HepG2 (cell line): ENCODE measurements around the gene P2RX6. TPM values are rescaled to one million over a fixed set of nuclear protein-coding genes. Genes with fewer than 3 reads are reported as not detected.

Experiments
- ATAC-seq: fragments of 200-7000 bp; cut with Tn5 transposase; 3 replicates; pipeline ENCODE4 v1.9.1; 2020; ENCODE audit warnings: mild to moderate bottlenecking, moderate library complexity
- BruUV-seq: library from RNA; stranded (reverse); fragments of 400-500 nt; replicated peaks from 2 replicates; lab custom pipeline; 2021; lab: Mats Ljungman, UMichigan
- CTCF ChIA-PET: fragments of 300-600 bp; formaldehyde crosslinking; extraction: SDS; loops from one replicate; lab custom pipeline; 2021; ENCODE audit warnings: low total read pairs, inconsistent platforms, low intra/inter-chr PET ratio; lab: Yijun Ruan, JAX
- POLR2A ChIA-PET: fragments of 350-600 bp; sonication (Branson Sonifier 250); formaldehyde crosslinking; loops from one replicate; lab custom pipeline; 2020; ENCODE audit warnings: antibody characterized with exemption, inconsistent platforms; lab: Yijun Ruan, JAX
- DNase-seq: peaks from one replicate; pipeline ENCODE4 v3.0.0-alpha.2; 2015; ENCODE audit warnings: low spot score
- FAIRE-seq: peaks from 3 replicates; lab custom pipeline; 2011; peaks lifted over from hg19 to GRCh38; lab: Jason Lieb, UNC
- H2AFZ ChIP-seq: one replicate; pipeline ENCODE4 v1.6.1; 2011; ENCODE audit warnings: low read length, inconsistent platforms
- H3K27ac ChIP-seq: fragments of 300-600 bp; 3 replicates; pipeline ENCODE4 v1.8.0; 2011; ENCODE audit warnings: mixed run types, mild to moderate bottlenecking, mixed read lengths, low read length, inconsistent platforms; ENCODE audit not compliant: insufficient read depth; ENCODE audit errors: extremely low read length
- H3K27me3 ChIP-seq, 2 experiments: fragments of 200-600 bp in 1 of 2; 2 replicates in 1 of 2; 3 replicates in 1 of 2; pipeline versions ENCODE4 v1.6.0 to v1.8.0; 2011; ENCODE audit warnings: low read length in 2 of 2, mild to moderate bottlenecking in 2 of 2, moderate library complexity in 2 of 2, inconsistent platforms in 1 of 2; ENCODE audit not compliant: insufficient read depth in 2 of 2, control insufficient read depth in 1 of 2
- H3K36me3 ChIP-seq, 2 experiments: fragments of 200-600 bp in 1 of 2; replicated peaks in 1 of 2; 2 replicates in 1 of 2; 3 replicates in 1 of 2; pipeline versions ENCODE4 v1.5.1 to v1.8.0; 2011; ENCODE audit warnings: low read length in 2 of 2, inconsistent platforms in 1 of 2; ENCODE audit not compliant: insufficient read depth in 2 of 2, control insufficient read depth in 1 of 2
- H3K4me1 ChIP-seq: 2 replicates; pipeline ENCODE4 v1.5.1; 2012; ENCODE audit warnings: low read length, inconsistent platforms; ENCODE audit not compliant: insufficient read depth
- H3K4me2 ChIP-seq: 2 replicates; pipeline ENCODE4 v1.6.0; 2011; ENCODE audit warnings: low read depth, low read length, inconsistent platforms
- H3K4me3 ChIP-seq, 3 experiments: fragments of 200-600 bp in 1 of 3; sonication (generic), shearing (Covaris generic) in 1 of 3; replicated peaks in 1 of 3; 2 replicates each; pipeline ENCODE4 v1.5.1; 2011 to 2016; ENCODE audit warnings: low read length in 3 of 3, inconsistent platforms in 2 of 3, low read depth in 2 of 3, mild to moderate bottlenecking in 2 of 3, control low read depth in 1 of 3, mixed read lengths in 1 of 3; ENCODE audit not compliant: insufficient read depth in 1 of 3
- H3K79me2 ChIP-seq: one replicate; pipeline ENCODE4 v1.6.1; 2011; ENCODE audit warnings: low read length, inconsistent platforms; ENCODE audit not compliant: insufficient read depth
- H3K9ac ChIP-seq: 2 replicates; pipeline ENCODE4 v1.6.0; 2011; ENCODE audit warnings: mild to moderate bottlenecking, low read depth, low read length, inconsistent platforms; ENCODE audit not compliant: insufficient read depth
- H3K9me3 ChIP-seq: 2 replicates; pipeline ENCODE4 v1.5.1; 2012; ENCODE audit warnings: mild to moderate bottlenecking, low read length
- H4K20me1 ChIP-seq: 2 replicates; pipeline ENCODE4 v1.6.0; 2011; ENCODE audit warnings: inconsistent platforms, mild to moderate bottlenecking, low read length, moderate library complexity; ENCODE audit not compliant: insufficient read depth
- AFF4 ChIP-seq: sonication (generic); formaldehyde crosslinking; IDR thresholded peaks from 2 replicates; pipeline ENCODE4 v1.4.0; 2020; ENCODE audit warnings: missing genetic modification reagents
- BCL3 ChIP-seq: sonication (generic); formaldehyde crosslinking; IDR thresholded peaks from 2 replicates; pipeline ENCODE4 v1.5.1; 2020; ENCODE audit warnings: mild to moderate bottlenecking, missing genetic modification reagents, moderate library complexity
- CAMTA2 ChIP-seq: sonication (generic); formaldehyde crosslinking; IDR thresholded peaks from 2 replicates; pipeline ENCODE4 v1.4.0; 2020; ENCODE audit warnings: mild to moderate bottlenecking, missing genetic modification reagents, borderline replicate concordance
- DR1 ChIP-seq: sonication (generic); formaldehyde crosslinking; IDR thresholded peaks from 2 replicates; pipeline ENCODE4 v1.8.0; 2021; ENCODE audit warnings: mild to moderate bottlenecking, missing genetic modification reagents, inconsistent platforms
- FOXP1 ChIP-seq, 2 experiments: fragments of 450-650 bp in 1 of 2; IDR thresholded peaks; 2 replicates each; pipeline ENCODE4 v1.6.1; 2017 to 2018; ENCODE audit warnings: antibody characterized with exemption in 1 of 2
- GABPA ChIP-seq, 2 experiments: IDR thresholded peaks; 2 replicates each; pipeline ENCODE4 v1.6.1; 2011 to 2016; ENCODE audit warnings: low read depth in 2 of 2, low read length in 1 of 2, missing biosample characterization in 1 of 2, missing genetic modification characterization in 1 of 2
- MAFG ChIP-seq: sonication (generic); formaldehyde crosslinking; IDR thresholded peaks from 2 replicates; pipeline ENCODE4 v1.5.1; 2020; ENCODE audit warnings: mild to moderate bottlenecking, missing genetic modification reagents
- MIXL1 ChIP-seq: IDR thresholded peaks from 2 replicates; pipeline ENCODE4 v1.6.1; 2016
- PPARG ChIP-seq: conservative IDR thresholded peaks from 2 replicates; pipeline ENCODE4 v1.6.1; 2016; ENCODE audit warnings: missing biosample characterization, missing genetic modification reagents
- ZEB1 ChIP-seq: IDR thresholded peaks from 2 replicates; pipeline ENCODE4 v1.6.1; 2012; ENCODE audit warnings: mild to moderate bottlenecking, low read depth, inconsistent platforms; ENCODE audit not compliant: insufficient replicate concordance
- ZFP37 ChIP-seq: sonication (generic); formaldehyde crosslinking; IDR thresholded peaks from 2 replicates; pipeline ENCODE4 v1.4.0; 2020; ENCODE audit warnings: missing genetic modification reagents, borderline replicate concordance
- ZFP41 ChIP-seq: sonication (generic); formaldehyde crosslinking; IDR thresholded peaks from 2 replicates; pipeline ENCODE4 v1.4.0; 2020; ENCODE audit warnings: mild to moderate bottlenecking, missing genetic modification reagents, borderline replicate concordance
- ZNF24 ChIP-seq: fragments of 450-650 bp; IDR thresholded peaks from 2 replicates; pipeline ENCODE4 v1.6.1; 2017; ENCODE audit warnings: antibody characterized with exemption, mild to moderate bottlenecking
- ZNF30 ChIP-seq: sonication (generic); formaldehyde crosslinking; IDR thresholded peaks from 2 replicates; pipeline ENCODE4 v1.5.0; 2020; ENCODE audit warnings: mild to moderate bottlenecking, missing genetic modification reagents
- ZNF44 ChIP-seq: sonication (generic); formaldehyde crosslinking; IDR thresholded peaks from 2 replicates; pipeline ENCODE4 v1.5.1; 2020; ENCODE audit warnings: mild to moderate bottlenecking, missing genetic modification reagents
- ZNF597 ChIP-seq: sonication (generic); formaldehyde crosslinking; IDR thresholded peaks from 2 replicates; pipeline ENCODE4 v1.5.0; 2020; ENCODE audit warnings: missing genetic modification reagents
- ZNF747 ChIP-seq: sonication (generic); formaldehyde crosslinking; IDR thresholded peaks from 2 replicates; pipeline ENCODE4 v1.8.1; 2023; ENCODE audit warnings: missing genetic modification reagents, mild to moderate bottlenecking, borderline replicate concordance
- ZNF768 ChIP-seq: sonication (generic); formaldehyde crosslinking; IDR thresholded peaks from 2 replicates; pipeline ENCODE4 v1.4.0; 2020; ENCODE audit warnings: missing genetic modification reagents
- WGBS: methylation state at CpG from one replicate; pipeline ENCODE4 v1.1.6; 2017; ENCODE audit warnings: low lambda C conversion rate; 5-methylcytosine and 5-hydroxymethylcytosine counted together
- in situ Hi-C: cut with HindIII; loops from 2 replicates; pipeline ENCODE4 v1.10.0; 2017; ENCODE audit warnings: low pct_unique_long_range_greater_than_20kb; ENCODE audit not compliant: extremely low pct_ligation_motif_present
- intact Hi-C: fragments of 100-400 bp; cut with micrococcal nuclease; formaldehyde crosslinking; loops from one replicate; pipeline ENCODE4 v1.10.0; 2022; ENCODE audit not compliant: unreplicated experiment
- polyA plus RNA-seq, 8 experiments: library from polyadenylated mRNA; depleted of rRNA in 3 of 8; stranded (reverse) in 7 of 8; unstranded in 1 of 8; fragments of >200 nt; fragmentation: Illumina TruSeq in 4 of 8; extraction: Trizol in 4 of 8; gene quantifications; 2 replicates each; pipeline versions ENCODE4 v1.2.1 to v1.2.3, GENCODE V29; 2011 to 2016; ENCODE audit warnings: low read depth in 4 of 8, missing spikeins in 1 of 8, mixed read lengths in 1 of 8; ENCODE audit not compliant: insufficient read depth in 1 of 8
- total RNA-seq, 5 experiments: library from RNA; depleted of rRNA; stranded (reverse); fragments of >200 nt; fragmentation: Illumina TruSeq; extraction: Trizol; gene quantifications; 2 replicates each; pipeline ENCODE4 v1.2.3, GENCODE V29; 2016; ENCODE audit warnings: low read depth in 1 of 5
- TF ChIP-seq, protein P1 (sequence below): sonication (generic); formaldehyde crosslinking; IDR thresholded peaks from 2 replicates; pipeline ENCODE4 v1.8.0; 2022; ENCODE audit warnings: mild to moderate bottlenecking, missing genetic modification reagents; ENCODE audit not compliant: insufficient replicate concordance

The P2RX6 gene
- total and polyA plus RNA-seq, 2 of the 13 experiments (the other 11 are each of a cell fraction or from before 2014, with no cell fraction given), result 0.04 to 0.12 TPM

- ChIA-PET POLR2A (no interaction called here), CTCF (no interaction called here)
- DNase-seq (no peak), ATAC-seq (no peak), FAIRE-seq (no peak)
- H3K4me1 ChIP-seq, result no peaks in the 10 kb centered on the region
- H3K4me3 ChIP-seq, result no peak overlapping the region
- no peak overlapping the region for H3K9ac ChIP-seq
- no peaks in the 10 kb centered on the region for H3K9me3 ChIP-seq
- H4K20me1 ChIP-seq, result no peaks in the 10 kb centered on the region
- intact Hi-C loops (no loop called here), in situ Hi-C loops (no loop called here)
- 17% methylated on average over 3 of the region's 4 CpGs for WGBS
- no peak overlapping the region for H3K4me2 ChIP-seq
- H3K36me3 ChIP-seq, result no peaks in the 10 kb centered on the region
- H3K27me3 ChIP-seq, result peaks cover 6 to 54% of the 10 kb centered on the region in 2 experiments; a peak in 4 of 5 replicates
- H2AFZ ChIP-seq, result no peak overlapping the region
- TF ChIP-seq DR1 (CRISPR knock-in tag) (no peak), ZEB1 (no peak), ZNF747 (CRISPR knock-in tag) (no peak), ZNF597 (CRISPR knock-in tag) (no peak), PPARG (CRISPR knock-in tag) (no peak), MIXL1 (no peak), ZNF30 (no peak), ZFP37 (CRISPR knock-in tag) (no peak), ZFP41 (CRISPR knock-in tag) (no peak), BCL3 (CRISPR knock-in tag) (no peak), ZNF768 (CRISPR knock-in tag) (no peak), GABPA (IDR thresholded peaks at IDR 0.05; ENCODE audit: low read depth, low read length) (no peak), GABPA (CRISPR knock-in tag; IDR thresholded peaks at IDR 0.05; ENCODE audit: low read depth) (no peak), FOXP1 (IDR thresholded peaks at IDR 0.05) (no peak), FOXP1 (CRISPR knock-in tag; IDR thresholded peaks at IDR 0.05) (no peak), CAMTA2 (CRISPR knock-in tag) (no peak), AFF4 (no peak), ZNF44 (no peak), ZNF24 (no peak), MAFG (CRISPR knock-in tag) (no peak)
- TF ChIP-seq, protein P1, sequence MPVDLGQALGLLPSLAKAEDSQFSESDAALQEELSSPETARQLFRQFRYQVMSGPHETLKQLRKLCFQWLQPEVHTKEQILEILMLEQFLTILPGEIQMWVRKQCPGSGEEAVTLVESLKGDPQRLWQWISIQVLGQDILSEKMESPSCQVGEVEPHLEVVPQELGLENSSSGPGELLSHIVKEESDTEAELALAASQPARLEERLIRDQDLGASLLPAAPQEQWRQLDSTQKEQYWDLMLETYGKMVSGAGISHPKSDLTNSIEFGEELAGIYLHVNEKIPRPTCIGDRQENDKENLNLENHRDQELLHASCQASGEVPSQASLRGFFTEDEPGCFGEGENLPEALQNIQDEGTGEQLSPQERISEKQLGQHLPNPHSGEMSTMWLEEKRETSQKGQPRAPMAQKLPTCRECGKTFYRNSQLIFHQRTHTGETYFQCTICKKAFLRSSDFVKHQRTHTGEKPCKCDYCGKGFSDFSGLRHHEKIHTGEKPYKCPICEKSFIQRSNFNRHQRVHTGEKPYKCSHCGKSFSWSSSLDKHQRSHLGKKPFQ, result no peak
- H3K27ac ChIP-seq, result no peak overlapping the region
- H3K79me2 ChIP-seq, result no peaks in the 10 kb centered on the region
- no TSS peak for BruUV-seq
These were observed 40.5 kb downstream of the P2RX6 start for GRCh38 chr22:21055564-21055834.
